HepG2 (cell line): ENCODE data around the gene XPNPEP2.

ENCODE experiments used
- AGO2 ChIP-seq: fragments of 200-400 bp; formaldehyde crosslinking; optimal IDR thresholded peaks from 2 replicates; pipeline ENCODE3; 2017; ENCODE audit warnings: mild to moderate bottlenecking, low read depth, low read length, moderate library complexity
- BRD4 ChIP-seq: sonication (generic); formaldehyde crosslinking; IDR thresholded peaks from 2 replicates; pipeline ENCODE4 v1.4.0; 2020; ENCODE audit warnings: missing genetic modification reagents
- CBX2 ChIP-seq, 2 experiments: fragments of 200-600 bp in 1 of 2; sonication (generic); formaldehyde crosslinking in 1 of 2; IDR thresholded peaks; 2 replicates each; pipeline versions ENCODE4 v1.7.0 to v1.8.1; 2018 to 2022; ENCODE audit warnings: low read depth in 2 of 2, low read length in 1 of 2, mild to moderate bottlenecking in 1 of 2, missing genetic modification reagents in 1 of 2
- JUN ChIP-seq: sonication (generic); formaldehyde crosslinking; IDR thresholded peaks from 2 replicates; pipeline ENCODE4 v1.4.0; 2020; ENCODE audit warnings: mild to moderate bottlenecking, missing genetic modification reagents
- MZF1 ChIP-seq: sonication (generic); formaldehyde crosslinking; IDR thresholded peaks from 2 replicates; pipeline ENCODE4 v1.8.1; 2023; ENCODE audit warnings: mild to moderate bottlenecking, missing genetic modification reagents, borderline replicate concordance
- PHF8 ChIP-seq: sonication (generic); formaldehyde crosslinking; IDR thresholded peaks from 2 replicates; pipeline ENCODE4 v1.5.0; 2020; ENCODE audit warnings: missing genetic modification reagents
- POLR2AphosphoS2 ChIP-seq: IDR thresholded peaks from 2 replicates; pipeline ENCODE4 v1.6.1; 2011; ENCODE audit warnings: low read depth, low read length, improper control_type of control experiment
- SKI ChIP-seq: fragments of 450-650 bp; IDR thresholded peaks from one replicate; pipeline ENCODE4 v1.6.1; 2018; ENCODE audit warnings: mild to moderate bottlenecking; ENCODE audit not compliant: partially characterized antibody
- SP1 ChIP-seq, 2 experiments: fragments of 450-650 bp in 1 of 2; sonication (generic) in 1 of 2; formaldehyde crosslinking in 1 of 2; IDR thresholded peaks; 2 replicates each; pipeline versions ENCODE4 v1.4.0 to v1.6.1; 2016 to 2020; ENCODE audit warnings: missing genetic modification reagents in 1 of 2
- ZNF234 ChIP-seq: sonication (generic); formaldehyde crosslinking; conservative IDR thresholded peaks from 2 replicates; pipeline ENCODE4 v1.5.1; 2020; ENCODE audit warnings: mild to moderate bottlenecking, missing genetic modification reagents
- TF ChIP-seq, protein P1 (sequence below): sonication (generic); formaldehyde crosslinking; IDR thresholded peaks from 2 replicates; pipeline ENCODE4 v1.8.0; 2023; ENCODE audit warnings: mild to moderate bottlenecking, missing genetic modification reagents
- TF ChIP-seq, protein P2 (sequence below): sonication (generic); formaldehyde crosslinking; IDR thresholded peaks from 2 replicates; pipeline ENCODE4 v1.4.0; 2020; ENCODE audit warnings: missing genetic modification reagents

DNA sequence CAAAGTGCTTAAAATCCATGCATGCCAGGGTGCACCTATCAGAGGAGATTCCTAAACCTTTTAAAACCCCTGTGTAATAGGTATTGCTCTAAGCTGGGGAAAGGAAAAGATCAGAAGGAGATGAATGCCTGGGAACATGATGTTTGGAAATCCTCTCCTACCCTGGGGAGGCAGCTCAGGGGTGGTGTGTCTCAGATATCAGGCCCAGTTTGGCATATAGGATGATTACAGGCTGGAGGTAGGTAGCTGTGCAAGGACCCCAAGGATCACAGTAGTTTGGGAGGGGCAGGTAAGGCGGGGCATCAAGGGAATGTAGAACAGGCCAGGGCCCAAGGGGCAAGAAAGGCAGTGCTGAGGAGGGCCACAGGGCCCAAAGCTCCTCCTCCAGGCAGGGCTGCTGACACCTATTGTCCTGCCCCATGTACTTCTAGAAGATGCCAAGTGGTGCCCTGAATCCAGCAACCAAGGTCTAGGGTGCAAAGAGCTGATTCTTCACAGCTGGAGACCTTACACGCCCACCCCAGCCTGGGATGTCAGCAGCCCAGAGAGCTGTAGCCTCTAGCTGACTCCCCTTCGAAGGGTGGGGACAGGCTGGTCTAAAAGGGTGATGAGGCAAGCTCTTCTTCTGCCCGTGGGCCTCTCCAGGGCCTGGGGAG is 58.6 kb downstream of the XPNPEP2 start:
- no peak for TF ChIP-seq POLR2AphosphoS2
- TF ChIP-seq, protein P1, sequence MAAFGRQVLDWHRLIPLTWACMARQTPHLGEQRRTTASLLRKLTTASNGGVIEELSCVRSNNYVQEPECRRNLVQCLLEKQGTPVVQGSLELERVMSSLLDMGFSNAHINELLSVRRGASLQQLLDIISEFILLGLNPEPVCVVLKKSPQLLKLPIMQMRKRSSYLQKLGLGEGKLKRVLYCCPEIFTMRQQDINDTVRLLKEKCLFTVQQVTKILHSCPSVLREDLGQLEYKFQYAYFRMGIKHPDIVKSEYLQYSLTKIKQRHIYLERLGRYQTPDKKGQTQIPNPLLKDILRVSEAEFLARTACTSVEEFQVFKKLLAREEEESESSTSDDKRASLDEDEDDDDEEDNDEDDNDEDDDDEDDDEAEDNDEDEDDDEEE (CRISPR knock-in tag) = no peak
- no peak for TF ChIP-seq SKI
- TF ChIP-seq AGO2 = no peak
- TF ChIP-seq JUN (CRISPR knock-in tag) = no peak
- no peak for TF ChIP-seq BRD4 (CRISPR knock-in tag)
- TF ChIP-seq, protein P2, sequence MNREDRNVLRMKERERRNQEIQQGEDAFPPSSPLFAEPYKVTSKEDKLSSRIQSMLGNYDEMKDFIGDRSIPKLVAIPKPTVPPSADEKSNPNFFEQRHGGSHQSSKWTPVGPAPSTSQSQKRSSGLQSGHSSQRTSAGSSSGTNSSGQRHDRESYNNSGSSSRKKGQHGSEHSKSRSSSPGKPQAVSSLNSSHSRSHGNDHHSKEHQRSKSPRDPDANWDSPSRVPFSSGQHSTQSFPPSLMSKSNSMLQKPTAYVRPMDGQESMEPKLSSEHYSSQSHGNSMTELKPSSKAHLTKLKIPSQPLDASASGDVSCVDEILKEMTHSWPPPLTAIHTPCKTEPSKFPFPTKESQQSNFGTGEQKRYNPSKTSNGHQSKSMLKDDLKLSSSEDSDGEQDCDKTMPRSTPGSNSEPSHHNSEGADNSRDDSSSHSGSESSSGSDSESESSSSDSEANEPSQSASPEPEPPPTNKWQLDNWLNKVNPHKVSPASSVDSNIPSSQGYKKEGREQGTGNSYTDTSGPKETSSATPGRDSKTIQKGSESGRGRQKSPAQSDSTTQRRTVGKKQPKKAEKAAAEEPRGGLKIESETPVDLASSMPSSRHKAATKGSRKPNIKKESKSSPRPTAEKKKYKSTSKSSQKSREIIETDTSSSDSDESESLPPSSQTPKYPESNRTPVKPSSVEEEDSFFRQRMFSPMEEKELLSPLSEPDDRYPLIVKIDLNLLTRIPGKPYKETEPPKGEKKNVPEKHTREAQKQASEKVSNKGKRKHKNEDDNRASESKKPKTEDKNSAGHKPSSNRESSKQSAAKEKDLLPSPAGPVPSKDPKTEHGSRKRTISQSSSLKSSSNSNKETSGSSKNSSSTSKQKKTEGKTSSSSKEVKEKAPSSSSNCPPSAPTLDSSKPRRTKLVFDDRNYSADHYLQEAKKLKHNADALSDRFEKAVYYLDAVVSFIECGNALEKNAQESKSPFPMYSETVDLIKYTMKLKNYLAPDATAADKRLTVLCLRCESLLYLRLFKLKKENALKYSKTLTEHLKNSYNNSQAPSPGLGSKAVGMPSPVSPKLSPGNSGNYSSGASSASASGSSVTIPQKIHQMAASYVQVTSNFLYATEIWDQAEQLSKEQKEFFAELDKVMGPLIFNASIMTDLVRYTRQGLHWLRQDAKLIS (CRISPR knock-in tag) = no peak
- TF ChIP-seq CBX2 (IDR thresholded peaks at IDR 0.05; ENCODE audit: low read depth, low read length) = no peak
- no peak for TF ChIP-seq CBX2 (CRISPR knock-in tag; IDR thresholded peaks at IDR 0.05; ENCODE audit: low read depth)
- no peak for TF ChIP-seq MZF1 (CRISPR knock-in tag)
- no peak for TF ChIP-seq ZNF234 (CRISPR knock-in tag)
- TF ChIP-seq PHF8 (CRISPR knock-in tag) = no peak
- TF ChIP-seq SP1 (IDR thresholded peaks at IDR 0.05) = no peak
- TF ChIP-seq SP1 (CRISPR knock-in tag; IDR thresholded peaks at IDR 0.05) = no peak
